Fibroblast of lung (primary cell): ENCODE measurements around the gene EIF3J. TPM values are rescaled to one million over a fixed set of nuclear protein-coding genes. Genes with fewer than 3 reads are reported as not detected.

Source experiments
- DNase-seq, 2 donors: peaks; one replicate each; pipeline versions ENCODE4 v3.0.0 to v3.0.0-alpha.2; 2010; ENCODE audit warnings: low read depth in 2 of 2
- H2AFZ ChIP-seq: 2 replicates; pipeline ENCODE4 v1.5.1; 2012; ENCODE audit warnings: low read length, control low read depth, inconsistent platforms
- H3K27ac ChIP-seq: 2 replicates; pipeline ENCODE4 v1.5.1; 2011; ENCODE audit warnings: low read length, control low read depth; ENCODE audit not compliant: insufficient read depth
- H3K27me3 ChIP-seq: 2 replicates; pipeline ENCODE4 v1.5.1; 2011; ENCODE audit warnings: mild to moderate bottlenecking, low read length; ENCODE audit not compliant: control insufficient read depth, insufficient read depth
- H3K36me3 ChIP-seq: 2 replicates; pipeline ENCODE4 v1.5.1; 2011; ENCODE audit warnings: low read length; ENCODE audit not compliant: control insufficient read depth, insufficient read depth
- H3K4me1 ChIP-seq: 2 replicates; pipeline ENCODE4 v1.5.1; 2011; ENCODE audit warnings: low read length; ENCODE audit not compliant: control insufficient read depth, insufficient read depth; ENCODE audit errors: extremely low read depth
- H3K4me2 ChIP-seq: 2 replicates; pipeline ENCODE4 v1.5.1; 2011; ENCODE audit warnings: low read length, control low read depth; ENCODE audit not compliant: insufficient read depth; ENCODE audit errors: extremely low read depth
- H3K4me3 ChIP-seq, 4 experiments: fragments of 200-600 bp in 1 of 4; sonication (generic) in 1 of 4; replicated peaks in 1 of 4; 2 replicates each; pipeline ENCODE4 v1.5.1; 2011 to 2016; ENCODE audit warnings: low read length in 4 of 4, low read depth in 3 of 4, mild to moderate bottlenecking in 3 of 4, control low read depth in 2 of 4, inconsistent platforms in 1 of 4, mixed read lengths in 1 of 4; ENCODE audit not compliant: insufficient read depth in 1 of 4; ENCODE audit errors: control extremely low read depth in 1 of 4
- H3K79me2 ChIP-seq: 2 replicates; pipeline ENCODE4 v1.5.1; 2012; ENCODE audit warnings: mild to moderate bottlenecking, low read length, inconsistent platforms; ENCODE audit not compliant: control insufficient read depth, insufficient read depth
- H3K9ac ChIP-seq: 2 replicates; pipeline ENCODE4 v1.5.1; 2011; ENCODE audit warnings: mild to moderate bottlenecking, low read length, control low read depth; ENCODE audit not compliant: insufficient read depth
- H3K9me3 ChIP-seq: 2 replicates; pipeline ENCODE4 v1.5.1; 2012; ENCODE audit warnings: low read depth, low read length; ENCODE audit not compliant: control insufficient read depth, insufficient read depth
- H4K20me1 ChIP-seq: 2 replicates; pipeline ENCODE4 v1.5.1; 2011; ENCODE audit warnings: low read length; ENCODE audit not compliant: control insufficient read depth, insufficient read depth; ENCODE audit errors: extremely low read depth
- EZH2 ChIP-seq: IDR thresholded peaks from 2 replicates; pipeline ENCODE4 v1.5.1; 2012; ENCODE audit warnings: low read length, control low read depth, mild to moderate bottlenecking; ENCODE audit errors: missing control alignments
- polyA plus RNA-seq, 2 donors: library from polyadenylated mRNA; depleted of rRNA in 1 of 2; stranded (reverse) in 1 of 2; unstranded in 1 of 2; fragments of >200 nt; gene quantifications; 2 replicates each; pipeline ENCODE4 v1.2.1, GENCODE V29; 2011 to 2012; ENCODE audit warnings: missing spikeins in 1 of 2
- total RNA-seq: library from RNA; depleted of rRNA; stranded (reverse); fragments of >200 nt; gene quantifications from 2 replicates; pipeline ENCODE4 v1.2.1, GENCODE V29; 2014
- TF ChIP-seq, protein P1 (sequence below), 2 donors: IDR thresholded peaks in 1 of 2; conservative IDR thresholded peaks in 1 of 2; 1 replicate in 1 of 2; 2 replicates in 1 of 2; pipeline ENCODE4 v1.5.1; 2011 to 2012; ENCODE audit warnings: low read length in 2 of 2, control low read depth in 1 of 2, inconsistent platforms in 1 of 2, low read depth in 1 of 2, mild to moderate bottlenecking in 1 of 2

The EIF3J gene
- total and polyA plus RNA-seq, 2 donors (not counting 1 experiment from before 2014, with no cell fraction given), result 34.8 to 72.9 TPM

DNA sequence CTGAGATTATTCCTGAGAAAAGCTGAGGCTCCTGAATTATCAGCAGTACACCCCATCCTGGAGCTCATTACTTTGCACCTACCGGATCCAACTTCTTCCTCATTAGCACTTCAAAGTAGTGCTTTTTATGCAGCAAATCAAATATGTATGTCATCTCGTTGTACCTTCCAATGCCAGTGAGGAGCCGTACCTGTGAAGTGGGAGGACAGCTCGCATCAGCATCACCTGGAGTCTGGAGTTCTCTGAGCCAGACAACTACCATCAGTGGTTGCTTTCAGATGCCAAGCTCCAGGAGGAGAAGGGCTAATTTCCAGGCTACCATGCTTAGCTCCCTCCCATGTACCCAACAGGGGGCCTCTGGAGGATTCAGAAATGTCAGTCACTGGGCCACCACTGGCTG is 32.4 kb downstream of the EIF3J start:
- H3K36me3 ChIP-seq, result peaks cover 20% of the 10 kb centered on the region
- H3K9me3 ChIP-seq, result no peaks in the 10 kb centered on the region
- no peak for DNase-seq

DNA sequence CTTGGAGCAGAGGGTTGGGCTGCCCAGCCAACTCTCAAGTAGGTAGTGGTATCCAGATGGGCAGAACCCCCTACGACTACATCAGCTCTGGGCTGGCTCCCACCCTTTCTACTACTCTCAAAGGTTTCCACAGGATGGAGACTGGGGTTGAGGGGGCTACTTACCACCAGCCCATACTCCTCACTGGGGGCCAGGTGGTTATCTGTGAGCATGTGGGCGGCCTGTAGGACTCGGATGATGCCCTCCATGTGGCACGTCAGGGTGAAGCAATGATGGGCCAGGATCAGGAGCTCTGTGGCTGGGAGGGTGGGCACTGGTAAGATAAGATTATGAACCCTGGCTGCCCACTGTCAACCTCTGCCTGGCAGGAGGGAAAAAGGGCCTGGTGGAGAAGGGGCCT is 33.4 kb downstream of the EIF3J start:
- no peaks in the 10 kb centered on the region for H3K27me3 ChIP-seq
- H2AFZ ChIP-seq, result no peak overlapping the region
- no peak overlapping the region for H3K4me3 ChIP-seq
- H3K79me2 ChIP-seq, result no peaks in the 10 kb centered on the region
- H3K9ac ChIP-seq, result no peak overlapping the region
- no peaks in the 10 kb centered on the region for H3K9me3 ChIP-seq
- peaks cover 15% of the 10 kb centered on the region for H3K36me3 ChIP-seq
- no peak for DNase-seq
- TF ChIP-seq, protein P1, sequence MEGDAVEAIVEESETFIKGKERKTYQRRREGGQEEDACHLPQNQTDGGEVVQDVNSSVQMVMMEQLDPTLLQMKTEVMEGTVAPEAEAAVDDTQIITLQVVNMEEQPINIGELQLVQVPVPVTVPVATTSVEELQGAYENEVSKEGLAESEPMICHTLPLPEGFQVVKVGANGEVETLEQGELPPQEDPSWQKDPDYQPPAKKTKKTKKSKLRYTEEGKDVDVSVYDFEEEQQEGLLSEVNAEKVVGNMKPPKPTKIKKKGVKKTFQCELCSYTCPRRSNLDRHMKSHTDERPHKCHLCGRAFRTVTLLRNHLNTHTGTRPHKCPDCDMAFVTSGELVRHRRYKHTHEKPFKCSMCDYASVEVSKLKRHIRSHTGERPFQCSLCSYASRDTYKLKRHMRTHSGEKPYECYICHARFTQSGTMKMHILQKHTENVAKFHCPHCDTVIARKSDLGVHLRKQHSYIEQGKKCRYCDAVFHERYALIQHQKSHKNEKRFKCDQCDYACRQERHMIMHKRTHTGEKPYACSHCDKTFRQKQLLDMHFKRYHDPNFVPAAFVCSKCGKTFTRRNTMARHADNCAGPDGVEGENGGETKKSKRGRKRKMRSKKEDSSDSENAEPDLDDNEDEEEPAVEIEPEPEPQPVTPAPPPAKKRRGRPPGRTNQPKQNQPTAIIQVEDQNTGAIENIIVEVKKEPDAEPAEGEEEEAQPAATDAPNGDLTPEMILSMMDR (conservative IDR thresholded peaks at IDR 0.05 in 1 of 2, IDR thresholded peaks at IDR 0.05 in 1 of 2; ENCODE audit: low read depth in 1 of 2, low read length in 2 of 2), result no peak
- no peak for TF ChIP-seq EZH2
- no peaks in the 10 kb centered on the region for H3K4me1 ChIP-seq
- H3K27ac ChIP-seq, result no peak overlapping the region
- H4K20me1 ChIP-seq, result no peaks in the 10 kb centered on the region
- H3K4me2 ChIP-seq, result no peak overlapping the region

More for the DNA sequence above, 32.4 kb downstream of the EIF3J start:
- no peaks in the 10 kb centered on the region for H4K20me1 ChIP-seq
- TF ChIP-seq, protein P1 (conservative IDR thresholded peaks at IDR 0.05 in 1 of 2, IDR thresholded peaks at IDR 0.05 in 1 of 2; ENCODE audit: low read depth in 1 of 2, low read length in 2 of 2), result no peak
- no peak for TF ChIP-seq EZH2
- no peak overlapping the region for H3K27ac ChIP-seq
- H2AFZ ChIP-seq, result no peak overlapping the region
- no peak overlapping the region for H3K9ac ChIP-seq
- no peaks in the 10 kb centered on the region for H3K4me1 ChIP-seq
- no peak overlapping the region for H3K4me2 ChIP-seq
- no peak overlapping the region for H3K4me3 ChIP-seq
- no peaks in the 10 kb centered on the region for H3K27me3 ChIP-seq
- H3K79me2 ChIP-seq, result no peaks in the 10 kb centered on the region

DNA sequence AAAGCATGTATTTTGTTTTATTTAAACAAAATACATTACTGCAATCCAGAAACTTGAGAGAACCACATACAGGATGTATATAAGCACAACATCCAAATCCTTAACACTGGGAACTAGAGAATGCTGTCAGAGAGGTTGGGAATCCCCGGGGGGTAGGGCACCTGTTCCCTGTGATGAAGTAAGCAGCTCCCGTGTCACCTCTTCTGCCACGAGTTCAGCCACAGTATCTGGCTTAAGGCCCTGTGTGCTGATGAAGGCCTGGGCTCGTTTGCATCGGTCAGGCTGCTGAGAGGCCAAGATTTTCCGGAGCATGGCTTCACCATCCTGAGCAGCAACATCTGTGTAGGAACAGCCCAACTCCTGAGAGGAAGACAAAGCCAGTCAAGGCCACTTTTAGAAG is 36.4 kb downstream of the EIF3J start:
- H4K20me1 ChIP-seq, result no peaks in the 10 kb centered on the region
- H3K9me3 ChIP-seq, result no peaks in the 10 kb centered on the region
- H3K27me3 ChIP-seq, result no peaks in the 10 kb centered on the region
- H3K27ac ChIP-seq, result no peak overlapping the region
- no peaks in the 10 kb centered on the region for H3K4me1 ChIP-seq
- H3K4me3 ChIP-seq, result no peak overlapping the region
- no peak overlapping the region for H2AFZ ChIP-seq
- no peak for DNase-seq
- no peaks in the 10 kb centered on the region for H3K79me2 ChIP-seq
- H3K9ac ChIP-seq, result no peak overlapping the region
- TF ChIP-seq, protein P1 (conservative IDR thresholded peaks at IDR 0.05 in 1 of 2, IDR thresholded peaks at IDR 0.05 in 1 of 2; ENCODE audit: low read depth in 1 of 2, low read length in 2 of 2), result no peak
- no peak for TF ChIP-seq EZH2
- peaks cover 9% of the 10 kb centered on the region for H3K36me3 ChIP-seq
- H3K4me2 ChIP-seq, result no peak overlapping the region
